Measurements from ENCODE around the gene TP53. TPM values are rescaled to one million over a fixed set of nuclear protein-coding genes. Genes with fewer than 3 reads are reported as not detected.

TP53 gene
- total RNA-seq, 1 experiment from 2014 or later: 181 TPM

DNA sequence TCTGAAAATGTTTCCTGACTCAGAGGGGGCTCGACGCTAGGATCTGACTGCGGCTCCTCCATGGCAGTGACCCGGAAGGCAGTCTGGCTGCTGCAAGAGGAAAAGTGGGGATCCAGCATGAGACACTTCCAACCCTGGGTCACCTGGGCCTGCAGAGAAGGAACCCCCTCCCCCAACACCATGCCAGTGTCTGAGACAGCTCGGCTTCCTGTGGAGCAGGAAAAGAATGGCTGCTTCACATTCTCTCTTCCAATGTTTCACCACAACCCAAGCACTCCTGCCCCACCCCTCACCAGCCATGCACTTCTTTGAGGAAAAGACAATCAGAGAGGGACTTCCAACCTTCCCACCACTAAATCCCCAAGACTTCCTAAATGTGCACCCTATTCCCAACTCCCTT, 10.8 kb downstream of the TP53 start:
- Mint-ChIP-seq H3K9me3 (ENCODE audit: unreplicated experiment) (peaks cover 8% of the 10 kb centered on the region), H3K27ac (ENCODE audit: low read depth, unreplicated experiment) (no peak overlapping the region), H3K4me1 (ENCODE audit: insufficient read depth, unreplicated experiment) (no peaks in the 10 kb centered on the region), H3K27me3 (ENCODE audit: insufficient read depth, unreplicated experiment) (no peaks in the 10 kb centered on the region), H3K36me3 (ENCODE audit: insufficient read depth, unreplicated experiment) (peaks cover 74% of the 10 kb centered on the region), H3K4me3 (ENCODE audit: unreplicated experiment) (no peak overlapping the region)
- POLR2A ChIA-PET: interaction anchor here (0.9 kb wide), 1 partner anchor 10 kb away, joined by 3 read pairs; no protein-coding TSS in a partner anchor
- TF ChIP-seq, protein P1, sequence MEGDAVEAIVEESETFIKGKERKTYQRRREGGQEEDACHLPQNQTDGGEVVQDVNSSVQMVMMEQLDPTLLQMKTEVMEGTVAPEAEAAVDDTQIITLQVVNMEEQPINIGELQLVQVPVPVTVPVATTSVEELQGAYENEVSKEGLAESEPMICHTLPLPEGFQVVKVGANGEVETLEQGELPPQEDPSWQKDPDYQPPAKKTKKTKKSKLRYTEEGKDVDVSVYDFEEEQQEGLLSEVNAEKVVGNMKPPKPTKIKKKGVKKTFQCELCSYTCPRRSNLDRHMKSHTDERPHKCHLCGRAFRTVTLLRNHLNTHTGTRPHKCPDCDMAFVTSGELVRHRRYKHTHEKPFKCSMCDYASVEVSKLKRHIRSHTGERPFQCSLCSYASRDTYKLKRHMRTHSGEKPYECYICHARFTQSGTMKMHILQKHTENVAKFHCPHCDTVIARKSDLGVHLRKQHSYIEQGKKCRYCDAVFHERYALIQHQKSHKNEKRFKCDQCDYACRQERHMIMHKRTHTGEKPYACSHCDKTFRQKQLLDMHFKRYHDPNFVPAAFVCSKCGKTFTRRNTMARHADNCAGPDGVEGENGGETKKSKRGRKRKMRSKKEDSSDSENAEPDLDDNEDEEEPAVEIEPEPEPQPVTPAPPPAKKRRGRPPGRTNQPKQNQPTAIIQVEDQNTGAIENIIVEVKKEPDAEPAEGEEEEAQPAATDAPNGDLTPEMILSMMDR (IDR thresholded peaks at IDR 0.05; ENCODE audit: unreplicated experiment): no peak
- DNase-seq (ENCODE audit: unreplicated experiment): no peak
- CTCF ChIA-PET: interaction anchor here (0.6 to 1.1 kb wide), 4 partner anchors 11 to 222 kb away, joined by 3 read pairs; no protein-coding TSS in a partner anchor
- BruUV-seq (replicated peaks): no TSS peak
- intact Hi-C loops (cut with micrococcal nuclease): no loop called here

DNA sequence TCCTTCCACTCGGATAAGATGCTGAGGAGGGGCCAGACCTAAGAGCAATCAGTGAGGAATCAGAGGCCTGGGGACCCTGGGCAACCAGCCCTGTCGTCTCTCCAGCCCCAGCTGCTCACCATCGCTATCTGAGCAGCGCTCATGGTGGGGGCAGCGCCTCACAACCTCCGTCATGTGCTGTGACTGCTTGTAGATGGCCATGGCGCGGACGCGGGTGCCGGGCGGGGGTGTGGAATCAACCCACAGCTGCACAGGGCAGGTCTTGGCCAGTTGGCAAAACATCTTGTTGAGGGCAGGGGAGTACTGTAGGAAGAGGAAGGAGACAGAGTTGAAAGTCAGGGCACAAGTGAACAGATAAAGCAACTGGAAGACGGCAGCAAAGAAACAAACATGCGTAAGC, 12.4 kb downstream of the TP53 start:
- ChIA-PET POLR2A (interaction anchor here (1.0 to 2.1 kb wide), 2 partner anchors 12 to 271 kb away, joined by 3 to 6 read pairs; partner anchors contain the start of genes TMEM256 and TP53), CTCF (interaction anchor here (0.7 to 1.4 kb wide), 2 partner anchors 8 to 11 kb away, joined by 4 to 5 read pairs; no protein-coding TSS in a partner anchor)
- BruUV-seq (replicated peaks): no TSS peak
- TF ChIP-seq, protein P1 (IDR thresholded peaks at IDR 0.05; ENCODE audit: unreplicated experiment): no peak
- DNase-seq (ENCODE audit: unreplicated experiment): no peak
- Mint-ChIP-seq H3K4me3 (ENCODE audit: unreplicated experiment) (no peak overlapping the region), H3K4me1 (ENCODE audit: insufficient read depth, unreplicated experiment) (no peaks in the 10 kb centered on the region), H3K9me3 (ENCODE audit: unreplicated experiment) (peaks cover 8% of the 10 kb centered on the region), H3K27ac (ENCODE audit: low read depth, unreplicated experiment) (no peak overlapping the region), H3K36me3 (ENCODE audit: insufficient read depth, unreplicated experiment) (peaks cover 88% of the 10 kb centered on the region), H3K27me3 (ENCODE audit: insufficient read depth, unreplicated experiment) (no peaks in the 10 kb centered on the region)
- intact Hi-C loops (cut with micrococcal nuclease): no loop called here

DNA sequence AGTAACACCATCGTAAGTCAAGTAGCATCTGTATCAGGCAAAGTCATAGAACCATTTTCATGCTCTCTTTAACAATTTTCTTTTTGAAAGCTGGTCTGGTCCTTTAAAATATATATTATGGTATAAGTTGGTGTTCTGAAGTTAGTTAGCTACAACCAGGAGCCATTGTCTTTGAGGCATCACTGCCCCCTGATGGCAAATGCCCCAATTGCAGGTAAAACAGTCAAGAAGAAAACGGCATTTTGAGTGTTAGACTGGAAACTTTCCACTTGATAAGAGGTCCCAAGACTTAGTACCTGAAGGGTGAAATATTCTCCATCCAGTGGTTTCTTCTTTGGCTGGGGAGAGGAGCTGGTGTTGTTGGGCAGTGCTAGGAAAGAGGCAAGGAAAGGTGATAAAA, 14.1 kb downstream of the TP53 start:
- H3K36me3 Mint-ChIP-seq (ENCODE audit: insufficient read depth, unreplicated experiment): peaks cover 89% of the 10 kb centered on the region
- intact Hi-C loops (cut with micrococcal nuclease): no loop called here
- DNase-seq (ENCODE audit: unreplicated experiment): peak; percentile 46
- ChIA-PET POLR2A (interaction anchor here (1.2 to 1.9 kb wide), 4 partner anchors 11 to 112 kb away, joined by 3 to 17 read pairs (median 6); partner anchors contain the start of genes FXR2 and TP53), CTCF (interaction anchor here (0.6 to 1.6 kb wide), 11 partner anchors 9 to 113 kb away, joined by 3 to 7 read pairs (median 5); partner anchors contain the start of genes ATP1B2, SOX15, TP53 and WRAP53)
- no peaks in the 10 kb centered on the region for H3K27me3 Mint-ChIP-seq (ENCODE audit: insufficient read depth, unreplicated experiment)
- BruUV-seq (replicated peaks): no TSS peak
- TF ChIP-seq, protein P1 (IDR thresholded peaks at IDR 0.05; ENCODE audit: unreplicated experiment): peak; percentile 41
- H3K9me3 Mint-ChIP-seq (ENCODE audit: unreplicated experiment): peaks cover 8% of the 10 kb centered on the region
- H3K4me3 Mint-ChIP-seq (ENCODE audit: unreplicated experiment): no peak overlapping the region
- H3K27ac Mint-ChIP-seq (ENCODE audit: low read depth, unreplicated experiment): no peak overlapping the region
- no peaks in the 10 kb centered on the region for H3K4me1 Mint-ChIP-seq (ENCODE audit: insufficient read depth, unreplicated experiment)

DNA sequence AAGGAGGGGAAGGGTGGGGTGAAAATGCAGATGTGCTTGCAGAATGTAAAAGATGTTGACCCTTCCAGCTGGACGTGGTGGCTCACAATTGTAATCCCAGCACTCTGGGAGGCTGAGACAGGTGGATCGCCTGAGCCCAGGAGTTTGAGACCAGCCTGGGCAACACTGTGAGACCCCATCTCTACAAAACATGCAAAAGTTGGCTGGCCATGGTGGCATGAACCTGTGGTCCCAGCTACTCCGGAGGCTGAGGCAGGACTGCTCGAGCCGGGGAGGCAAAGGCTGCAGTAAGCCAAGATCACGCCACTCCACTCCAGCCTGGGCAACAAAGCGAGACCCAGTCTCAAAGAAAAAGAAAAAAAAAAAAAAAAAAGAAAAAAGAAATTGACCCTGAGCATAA, 18.8 kb downstream of the TP53 start:
- Mint-ChIP-seq H3K36me3 (ENCODE audit: insufficient read depth, unreplicated experiment) (peaks cover 57% of the 10 kb centered on the region), H3K27ac (ENCODE audit: low read depth, unreplicated experiment) (no peak overlapping the region), H3K9me3 (ENCODE audit: unreplicated experiment) (peaks cover under 1% of the 10 kb centered on the region), H3K27me3 (ENCODE audit: insufficient read depth, unreplicated experiment) (no peaks in the 10 kb centered on the region), H3K4me1 (ENCODE audit: insufficient read depth, unreplicated experiment) (no peaks in the 10 kb centered on the region), H3K4me3 (ENCODE audit: unreplicated experiment) (no peak overlapping the region)
- ChIA-PET POLR2A (no interaction called here), CTCF (interaction anchor here (0.6 to 0.8 kb wide), 2 partner anchors 9 to 67 kb away, joined by 3 read pairs; no protein-coding TSS in a partner anchor)
- intact Hi-C loops (cut with micrococcal nuclease): no loop called here
- no peak for DNase-seq (ENCODE audit: unreplicated experiment)
- TF ChIP-seq, protein P1 (IDR thresholded peaks at IDR 0.05; ENCODE audit: unreplicated experiment): no peak
- BruUV-seq (replicated peaks): no TSS peak

Data from MCF 10A (cell line).